Stomach (tissue), 9 donors: Measurements from ENCODE around the gene PHKB. TPM values are rescaled to one million over a fixed set of nuclear protein-coding genes. Genes with fewer than 3 reads are reported as not detected.

ENCODE experiments used
- DNase-seq, 2 donors: peaks; one replicate each; pipeline versions ENCODE4 v3.0.0 to v3.0.0-alpha.2; 2013 to 2019
- H3K27ac ChIP-seq, 5 donors: fragments of 200-600 bp in 4 of 5; sonication (generic) in 4 of 5; one replicate each; pipeline ENCODE4 v1.5.1; 2013 to 2019; ENCODE audit warnings: mild to moderate bottlenecking in 1 of 5, moderate library complexity in 1 of 5
- H3K27me3 ChIP-seq, 3 donors: fragments of 200-600 bp; sonication (generic); one replicate each; pipeline ENCODE4 v1.5.1; 2017 to 2019; ENCODE audit warnings: mixed run types in 1 of 3
- H3K36me3 ChIP-seq, 4 donors: fragments of 200-600 bp; sonication (generic); 1 replicate in 3 of 4; 2 replicates in 1 of 4; pipeline ENCODE4 v1.5.1; 2016 to 2019
- H3K4me1 ChIP-seq, 4 donors: fragments of 200-600 bp; sonication (generic); one replicate each; pipeline ENCODE4 v1.5.1; 2016 to 2019
- H3K4me3 ChIP-seq, 4 donors: fragments of 200-600 bp; sonication (generic) in 3 of 4; one replicate each; pipeline ENCODE4 v1.5.1; 2016 to 2019; ENCODE audit warnings: mild to moderate bottlenecking in 1 of 4
- H3K9me3 ChIP-seq, 4 donors: fragments of 200-600 bp; sonication (generic); one replicate each; pipeline ENCODE4 v1.5.1; 2016 to 2019
- EP300 ChIP-seq: sonication (generic); formaldehyde crosslinking; IDR thresholded peaks from one replicate; pipeline ENCODE4 v1.6.1; 2017; ENCODE audit warnings: antibody characterized with exemption
- POLR2A ChIP-seq, 4 donors: fragments of 450-650 bp; IDR thresholded peaks; one replicate each; pipeline ENCODE4 v1.6.1; 2016; ENCODE audit warnings: antibody characterized with exemption in 4 of 4, control low read depth in 2 of 4, mild to moderate bottlenecking in 1 of 4, moderate library complexity in 1 of 4
- POLR2AphosphoS5 ChIP-seq, 3 donors: sonication (generic); formaldehyde crosslinking; IDR thresholded peaks; one replicate each; pipeline ENCODE4 v1.6.1; 2016; ENCODE audit warnings: antibody characterized with exemption in 3 of 3
- WGBS, 5 donors: extraction: QIAGEN DNeasy Blood & Tissue Kit in 3 of 5; methylation state at CpG; one replicate each; pipeline versions ENCODE4 v1.1.5 to v1.1.7; 2013 to 2018; 5-methylcytosine and 5-hydroxymethylcytosine counted together
- intact Hi-C: fragments of 100-400 bp; cut with DNase I; formaldehyde crosslinking; loops from one replicate; pipeline ENCODE4 v1.15.1; 2023; ENCODE audit warnings: low total_unique reads
- polyA plus RNA-seq, 3 donors: library from polyadenylated mRNA; stranded (reverse); fragments of 200-250 nt; gene quantifications; one replicate each; pipeline ENCODE4 v1.2.3, GENCODE V29; 2013
- total RNA-seq, 5 donors: library from RNA; depleted of rRNA; stranded (reverse); fragments of >200 nt; gene quantifications; one replicate each; pipeline versions ENCODE4 v1.1.0 to v1.2.3, GENCODE V29; 2014 to 2016
- TF ChIP-seq, protein P1 (sequence below), 7 experiments: fragments of 450-650 bp in 4 of 7; fragments of 200-600 bp in 3 of 7; sonication (generic) in 3 of 7; IDR thresholded peaks; one replicate each; pipeline ENCODE4 v1.5.1; 2016 to 2019; ENCODE audit warnings: antibody characterized with exemption in 7 of 7, control low read depth in 2 of 7, mild to moderate bottlenecking in 1 of 7
- donor health status: healthy with polysubstance abuse.
- donor health status: Bipolar disorder and iron deficiency.
- donor health status: healthy.

Gene PHKB
- total and polyA plus RNA-seq, 8 donors, result 17.5 to 163 (median 51.6) TPM

DNA sequence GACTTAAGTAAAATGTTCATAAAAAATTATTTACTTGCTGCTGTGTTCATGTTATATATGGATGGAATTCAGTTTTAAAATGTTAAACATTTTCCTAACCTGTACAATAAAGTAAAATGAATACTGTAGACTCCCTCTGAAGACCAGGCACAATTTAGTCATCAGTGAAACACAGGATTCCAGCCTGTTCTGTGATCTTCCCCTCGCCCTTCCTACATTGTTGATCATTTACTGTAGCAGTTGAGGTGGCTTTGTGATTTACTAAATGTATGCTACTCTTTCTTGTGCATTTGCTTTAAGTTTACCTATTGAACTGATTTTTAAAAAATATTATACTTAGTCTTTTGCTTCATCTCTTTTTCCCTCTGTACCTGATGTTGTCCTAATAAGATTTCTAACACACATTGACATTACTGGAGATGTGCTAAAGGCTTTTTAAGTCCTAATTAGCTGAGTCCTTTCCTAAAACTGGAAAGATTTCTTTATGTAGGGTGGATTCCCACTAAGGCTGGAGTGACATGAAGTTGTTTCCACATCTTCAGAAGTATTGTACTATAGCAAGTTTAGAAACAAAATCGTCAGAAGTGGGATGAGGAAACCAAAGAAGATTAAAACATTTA is 38.1 kb downstream of the PHKB start:
- Histone ChIP-seq H3K27me3 (no peaks in the 10 kb centered on the region), H3K9me3 (no peaks in the 10 kb centered on the region), H3K4me1 (peaks cover 0 to 6% (median 2%) of the 10 kb centered on the region in 4 donors), H3K27ac (no peak overlapping the region), H3K36me3 (peaks cover 44 to 69% (median 66%) of the 10 kb centered on the region in 4 donors), H3K4me3 (no peak overlapping the region)
- DNase-seq, result no peak
- intact Hi-C loops, result no loop called here
- 92 to 97% (median 93%) methylated on average over 2 of the region's 2 CpGs for WGBS, 5 donors
- no peak for TF ChIP-seq POLR2AphosphoS5 (IDR thresholded peaks at IDR 0.05)
- no peak for TF ChIP-seq POLR2A (IDR thresholded peaks at IDR 0.05)
- TF ChIP-seq EP300, result no peak
- TF ChIP-seq, protein P1, sequence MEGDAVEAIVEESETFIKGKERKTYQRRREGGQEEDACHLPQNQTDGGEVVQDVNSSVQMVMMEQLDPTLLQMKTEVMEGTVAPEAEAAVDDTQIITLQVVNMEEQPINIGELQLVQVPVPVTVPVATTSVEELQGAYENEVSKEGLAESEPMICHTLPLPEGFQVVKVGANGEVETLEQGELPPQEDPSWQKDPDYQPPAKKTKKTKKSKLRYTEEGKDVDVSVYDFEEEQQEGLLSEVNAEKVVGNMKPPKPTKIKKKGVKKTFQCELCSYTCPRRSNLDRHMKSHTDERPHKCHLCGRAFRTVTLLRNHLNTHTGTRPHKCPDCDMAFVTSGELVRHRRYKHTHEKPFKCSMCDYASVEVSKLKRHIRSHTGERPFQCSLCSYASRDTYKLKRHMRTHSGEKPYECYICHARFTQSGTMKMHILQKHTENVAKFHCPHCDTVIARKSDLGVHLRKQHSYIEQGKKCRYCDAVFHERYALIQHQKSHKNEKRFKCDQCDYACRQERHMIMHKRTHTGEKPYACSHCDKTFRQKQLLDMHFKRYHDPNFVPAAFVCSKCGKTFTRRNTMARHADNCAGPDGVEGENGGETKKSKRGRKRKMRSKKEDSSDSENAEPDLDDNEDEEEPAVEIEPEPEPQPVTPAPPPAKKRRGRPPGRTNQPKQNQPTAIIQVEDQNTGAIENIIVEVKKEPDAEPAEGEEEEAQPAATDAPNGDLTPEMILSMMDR (IDR thresholded peaks at IDR 0.05), result no peak

- H3K9me3 ChIP-seq, result no peaks in the 10 kb centered on the region
- WGBS, 5 donors, result 93 to 99% (median 97%) methylated on average over 9 of the region's 9 CpGs
- no peak for DNase-seq
- TF ChIP-seq, protein P1 (IDR thresholded peaks at IDR 0.05), result no peak
- TF ChIP-seq EP300, result no peak
- TF ChIP-seq POLR2A (IDR thresholded peaks at IDR 0.05), result no peak
- TF ChIP-seq POLR2AphosphoS5 (IDR thresholded peaks at IDR 0.05), result no peak
- H3K27me3 ChIP-seq, result no peaks in the 10 kb centered on the region
- no peak overlapping the region for H3K27ac ChIP-seq
- no peak overlapping the region for H3K4me3 ChIP-seq
- intact Hi-C loops, result no loop called here
- H3K36me3 ChIP-seq, result peaks cover 46 to 75% (median 72%) of the 10 kb centered on the region in 4 donors
- H3K4me1 ChIP-seq, result peaks cover 0 to under 1% (median 0%) of the 10 kb centered on the region in 4 donors
Observed at GRCh38 chr16:47499700-47500264, 38.7 kb downstream of the PHKB start.

- TF ChIP-seq, protein P1 (IDR thresholded peaks at IDR 0.05), result no peak
- TF ChIP-seq POLR2AphosphoS5 (IDR thresholded peaks at IDR 0.05), result no peak
- TF ChIP-seq POLR2A (IDR thresholded peaks at IDR 0.05), result no peak
- TF ChIP-seq EP300, result no peak
- H3K27me3 ChIP-seq, result no peaks in the 10 kb centered on the region
- no peak for DNase-seq
- intact Hi-C loops, result no loop called here
- H3K9me3 ChIP-seq, result no peaks in the 10 kb centered on the region
- no peak overlapping the region for H3K4me3 ChIP-seq
- H3K4me1 ChIP-seq, result no peaks in the 10 kb centered on the region
- H3K27ac ChIP-seq, result no peak overlapping the region
- WGBS, 5 donors, result 67 to 100% (median 89%) methylated on average over 1 of the region's 1 CpG
- H3K36me3 ChIP-seq, result peaks cover 43 to 72% (median 67%) of the 10 kb centered on the region in 4 donors
Observed at GRCh38 chr16:47503936-47504335, 42.8 kb downstream of the PHKB start.

- TF ChIP-seq POLR2A (IDR thresholded peaks at IDR 0.05), result no peak
- no peak for TF ChIP-seq POLR2AphosphoS5 (IDR thresholded peaks at IDR 0.05)
- TF ChIP-seq, protein P1 (IDR thresholded peaks at IDR 0.05), result no peak
- TF ChIP-seq EP300, result no peak
- Histone ChIP-seq H3K36me3 (peaks cover 38 to 67% (median 62%) of the 10 kb centered on the region in 4 donors), H3K27ac (no peak overlapping the region), H3K27me3 (no peaks in the 10 kb centered on the region), H3K9me3 (no peaks in the 10 kb centered on the region), H3K4me1 (no peaks in the 10 kb centered on the region), H3K4me3 (no peak overlapping the region)
- WGBS, 5 donors, result 80 to 96% (median 89%) methylated on average over 7 of the region's 7 CpGs
- intact Hi-C loops, result no loop called here
- no peak for DNase-seq
Observed at GRCh38 chr16:47504599-47504998, 43.5 kb downstream of the PHKB start.
